Liver (tissue), 9 donors: Measurements from ENCODE around the gene SLC25A26. TPM values are rescaled to one million over a fixed set of nuclear protein-coding genes. Genes with fewer than 3 reads are reported as not detected.

ENCODE experiments used
- DNase-seq: peaks from one replicate; pipeline ENCODE4 v3.0.0-alpha.2; 2017; ENCODE audit warnings: low spot score
- H3K27ac ChIP-seq, 2 donors: one replicate each; pipeline ENCODE4 v1.7.0; 2013; ENCODE audit warnings: inconsistent platforms in 2 of 2, low read length in 2 of 2, control low read depth in 1 of 2, low read depth in 1 of 2, mild to moderate bottlenecking in 1 of 2
- H3K27me3 ChIP-seq, 4 donors: one replicate each; pipeline versions ENCODE4 v1.6.1 to v1.7.0; 2013; ENCODE audit warnings: low read length in 3 of 4, inconsistent platforms in 1 of 4, mild to moderate bottlenecking in 1 of 4, moderate library complexity in 1 of 4; ENCODE audit not compliant: control insufficient read depth in 4 of 4, insufficient read depth in 4 of 4
- H3K36me3 ChIP-seq, 4 donors: one replicate each; pipeline versions ENCODE4 v1.6.1 to v1.7.0; 2013; ENCODE audit warnings: low read length in 3 of 4, mild to moderate bottlenecking in 3 of 4, low read depth in 1 of 4, moderate library complexity in 1 of 4; ENCODE audit not compliant: control insufficient read depth in 4 of 4, insufficient read depth in 3 of 4
- H3K4me1 ChIP-seq, 4 donors: one replicate each; pipeline versions ENCODE4 v1.6.1 to v1.7.0; 2013; ENCODE audit warnings: low read length in 3 of 4, mild to moderate bottlenecking in 3 of 4, moderate library complexity in 1 of 4; ENCODE audit not compliant: control insufficient read depth in 4 of 4, insufficient read depth in 4 of 4
- H3K4me3 ChIP-seq, 3 donors: one replicate each; pipeline versions ENCODE4 v1.6.1 to v1.7.0; 2013; ENCODE audit warnings: low read length in 3 of 3, control low read depth in 1 of 3, low read depth in 1 of 3, mild to moderate bottlenecking in 1 of 3
- H3K9ac ChIP-seq, 2 donors: one replicate each; pipeline ENCODE4 v1.7.0; 2013; ENCODE audit warnings: low read length in 2 of 2, mild to moderate bottlenecking in 2 of 2, moderate library complexity in 2 of 2, control low read depth in 1 of 2, low read depth in 1 of 2
- H3K9me3 ChIP-seq, 4 donors: one replicate each; pipeline versions ENCODE4 v1.6.1 to v1.7.0; 2013; ENCODE audit warnings: low read length in 3 of 4; ENCODE audit not compliant: control insufficient read depth in 4 of 4
- EGR1 ChIP-seq, 2 donors: IDR thresholded peaks; 2 replicates each; pipeline ENCODE4 v1.6.1; 2016 to 2018; ENCODE audit warnings: antibody characterized with exemption in 2 of 2, low read depth in 2 of 2
- FOXA1 ChIP-seq: IDR thresholded peaks from 2 replicates; pipeline ENCODE4 v1.6.1; 2016; ENCODE audit warnings: antibody characterized with exemption
- FOXA2 ChIP-seq: IDR thresholded peaks from 2 replicates; pipeline ENCODE4 v1.6.1; 2016; ENCODE audit warnings: antibody characterized with exemption
- HNF4A ChIP-seq, 2 donors: conservative IDR thresholded peaks; 2 replicates each; pipeline ENCODE4 v1.6.1; 2016; ENCODE audit warnings: antibody characterized with exemption in 2 of 2, mild to moderate bottlenecking in 2 of 2
- HNF4G ChIP-seq: IDR thresholded peaks from 2 replicates; pipeline ENCODE4 v1.6.1; 2016; ENCODE audit warnings: antibody characterized with exemption
- RAD21 ChIP-seq, 2 donors: IDR thresholded peaks; 2 replicates each; pipeline ENCODE4 v1.6.1; 2016; ENCODE audit warnings: antibody characterized with exemption in 2 of 2, mild to moderate bottlenecking in 2 of 2
- RXRA ChIP-seq, 2 donors: IDR thresholded peaks; 2 replicates each; pipeline ENCODE4 v1.6.1; 2017 to 2018; ENCODE audit warnings: antibody characterized with exemption in 2 of 2, mild to moderate bottlenecking in 1 of 2
- SP1 ChIP-seq: IDR thresholded peaks from 2 replicates; pipeline ENCODE4 v1.6.1; 2018; ENCODE audit warnings: antibody characterized with exemption, mild to moderate bottlenecking
- YY1 ChIP-seq: IDR thresholded peaks from 2 replicates; pipeline ENCODE4 v1.6.1; 2016; ENCODE audit warnings: antibody characterized with exemption, mild to moderate bottlenecking
- WGBS: extraction: QIAGEN DNeasy Blood & Tissue Kit; methylation state at CpG from one replicate; pipeline ENCODE4 v1.1.7; 2013; 5-methylcytosine and 5-hydroxymethylcytosine counted together
- polyA plus RNA-seq, 2 donors: library from polyadenylated mRNA; stranded (reverse) in 1 of 2; unstranded in 1 of 2; fragments of 200-250 nt in 1 of 2; fragments of >200 nt in 1 of 2; fragmentation: Nextera tagmentation in 1 of 2; extraction: Ambion mirVana in 1 of 2; gene quantifications; one replicate each; pipeline versions ENCODE4 v1.2.1 to v1.2.3, GENCODE V29; 2013 to 2015
- total RNA-seq, 2 donors: library from RNA; depleted of rRNA; stranded (reverse); fragments of >200 nt; gene quantifications; one replicate each; pipeline ENCODE4 v1.2.3, GENCODE V29; 2014
- TF ChIP-seq, protein P1 (sequence below): IDR thresholded peaks from 2 replicates; pipeline ENCODE4 v1.6.1; 2016; ENCODE audit warnings: antibody characterized with exemption, mild to moderate bottlenecking
- TF ChIP-seq, protein P2 (sequence below): IDR thresholded peaks from 2 replicates; pipeline ENCODE4 v1.6.1; 2016; ENCODE audit warnings: antibody characterized with exemption
- TF ChIP-seq, protein P3 (sequence below): IDR thresholded peaks from 2 replicates; pipeline ENCODE4 v1.6.1; 2016; ENCODE audit warnings: antibody characterized with exemption
- donor health status: healthy.
- donor health status: healthy.
- donor health status: healthy.
- donor health status: healthy.
- donor health status: healthy.

SLC25A26 gene
- total and polyA plus RNA-seq, 4 donors, result 9.9 to 21.6 (median 12.8) TPM

DNA sequence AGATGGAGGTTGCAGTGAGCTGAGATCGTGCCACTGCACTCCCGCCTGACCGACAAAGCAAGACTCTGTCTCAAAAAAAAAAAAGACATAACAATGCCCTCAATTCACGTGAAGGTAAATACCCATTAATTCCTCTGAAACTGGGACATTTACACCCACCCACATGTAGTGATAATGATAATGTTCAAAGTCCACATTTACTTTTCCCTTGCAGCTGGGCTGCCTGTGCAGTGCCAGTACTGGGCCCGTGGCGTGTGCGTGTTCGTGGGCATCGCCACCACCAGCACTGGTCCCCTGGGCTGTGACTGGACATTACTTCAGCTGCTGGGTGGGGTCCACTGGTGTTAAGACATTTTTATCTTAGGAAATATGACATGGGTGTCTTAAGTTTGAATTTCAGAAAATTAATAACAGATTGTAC is 123.6 kb downstream of the SLC25A26 start:
- no peak for DNase-seq
- H3K27me3 ChIP-seq, result no peaks in the 10 kb centered on the region
- H3K36me3 ChIP-seq, result peaks cover 0 to 7% (median 0%) of the 10 kb centered on the region in 4 donors
- peak; percentile 40 for TF ChIP-seq SP1
- TF ChIP-seq, protein P1, sequence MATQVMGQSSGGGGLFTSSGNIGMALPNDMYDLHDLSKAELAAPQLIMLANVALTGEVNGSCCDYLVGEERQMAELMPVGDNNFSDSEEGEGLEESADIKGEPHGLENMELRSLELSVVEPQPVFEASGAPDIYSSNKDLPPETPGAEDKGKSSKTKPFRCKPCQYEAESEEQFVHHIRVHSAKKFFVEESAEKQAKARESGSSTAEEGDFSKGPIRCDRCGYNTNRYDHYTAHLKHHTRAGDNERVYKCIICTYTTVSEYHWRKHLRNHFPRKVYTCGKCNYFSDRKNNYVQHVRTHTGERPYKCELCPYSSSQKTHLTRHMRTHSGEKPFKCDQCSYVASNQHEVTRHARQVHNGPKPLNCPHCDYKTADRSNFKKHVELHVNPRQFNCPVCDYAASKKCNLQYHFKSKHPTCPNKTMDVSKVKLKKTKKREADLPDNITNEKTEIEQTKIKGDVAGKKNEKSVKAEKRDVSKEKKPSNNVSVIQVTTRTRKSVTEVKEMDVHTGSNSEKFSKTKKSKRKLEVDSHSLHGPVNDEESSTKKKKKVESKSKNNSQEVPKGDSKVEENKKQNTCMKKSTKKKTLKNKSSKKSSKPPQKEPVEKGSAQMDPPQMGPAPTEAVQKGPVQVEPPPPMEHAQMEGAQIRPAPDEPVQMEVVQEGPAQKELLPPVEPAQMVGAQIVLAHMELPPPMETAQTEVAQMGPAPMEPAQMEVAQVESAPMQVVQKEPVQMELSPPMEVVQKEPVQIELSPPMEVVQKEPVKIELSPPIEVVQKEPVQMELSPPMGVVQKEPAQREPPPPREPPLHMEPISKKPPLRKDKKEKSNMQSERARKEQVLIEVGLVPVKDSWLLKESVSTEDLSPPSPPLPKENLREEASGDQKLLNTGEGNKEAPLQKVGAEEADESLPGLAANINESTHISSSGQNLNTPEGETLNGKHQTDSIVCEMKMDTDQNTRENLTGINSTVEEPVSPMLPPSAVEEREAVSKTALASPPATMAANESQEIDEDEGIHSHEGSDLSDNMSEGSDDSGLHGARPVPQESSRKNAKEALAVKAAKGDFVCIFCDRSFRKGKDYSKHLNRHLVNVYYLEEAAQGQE, result no peak
- peak; percentile 21 for TF ChIP-seq YY1
- TF ChIP-seq, protein P2, sequence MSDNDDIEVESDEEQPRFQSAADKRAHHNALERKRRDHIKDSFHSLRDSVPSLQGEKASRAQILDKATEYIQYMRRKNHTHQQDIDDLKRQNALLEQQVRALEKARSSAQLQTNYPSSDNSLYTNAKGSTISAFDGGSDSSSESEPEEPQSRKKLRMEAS, result no peak
- peak; percentile 39 for TF ChIP-seq FOXA1
- peak; percentile 80 to 83 for TF ChIP-seq HNF4A (conservative IDR thresholded peaks at IDR 0.05)
- TF ChIP-seq FOXA2, result peak; percentile 73
- TF ChIP-seq, protein P3, sequence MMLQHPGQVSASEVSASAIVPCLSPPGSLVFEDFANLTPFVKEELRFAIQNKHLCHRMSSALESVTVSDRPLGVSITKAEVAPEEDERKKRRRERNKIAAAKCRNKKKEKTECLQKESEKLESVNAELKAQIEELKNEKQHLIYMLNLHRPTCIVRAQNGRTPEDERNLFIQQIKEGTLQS, result no peak
- TF ChIP-seq EGR1 (IDR thresholded peaks at IDR 0.05; ENCODE audit: low read depth in 2 of 2), result peak in 1 of 2 donors; percentile 35
- peak in 1 of 2 donors; percentile 62 for TF ChIP-seq RXRA (IDR thresholded peaks at IDR 0.05)
- TF ChIP-seq HNF4G, result peak; percentile 67
- no peak overlapping the region for H3K27ac ChIP-seq
- 57% methylated on average over 9 of the region's 9 CpGs for WGBS
- no peaks in the 10 kb centered on the region for H3K9me3 ChIP-seq
- H3K9ac ChIP-seq, result no peak overlapping the region
- H3K4me1 ChIP-seq, result peaks cover 0 to 7% (median 1%) of the 10 kb centered on the region in 4 donors
- H3K4me3 ChIP-seq, result no peak overlapping the region

DNA sequence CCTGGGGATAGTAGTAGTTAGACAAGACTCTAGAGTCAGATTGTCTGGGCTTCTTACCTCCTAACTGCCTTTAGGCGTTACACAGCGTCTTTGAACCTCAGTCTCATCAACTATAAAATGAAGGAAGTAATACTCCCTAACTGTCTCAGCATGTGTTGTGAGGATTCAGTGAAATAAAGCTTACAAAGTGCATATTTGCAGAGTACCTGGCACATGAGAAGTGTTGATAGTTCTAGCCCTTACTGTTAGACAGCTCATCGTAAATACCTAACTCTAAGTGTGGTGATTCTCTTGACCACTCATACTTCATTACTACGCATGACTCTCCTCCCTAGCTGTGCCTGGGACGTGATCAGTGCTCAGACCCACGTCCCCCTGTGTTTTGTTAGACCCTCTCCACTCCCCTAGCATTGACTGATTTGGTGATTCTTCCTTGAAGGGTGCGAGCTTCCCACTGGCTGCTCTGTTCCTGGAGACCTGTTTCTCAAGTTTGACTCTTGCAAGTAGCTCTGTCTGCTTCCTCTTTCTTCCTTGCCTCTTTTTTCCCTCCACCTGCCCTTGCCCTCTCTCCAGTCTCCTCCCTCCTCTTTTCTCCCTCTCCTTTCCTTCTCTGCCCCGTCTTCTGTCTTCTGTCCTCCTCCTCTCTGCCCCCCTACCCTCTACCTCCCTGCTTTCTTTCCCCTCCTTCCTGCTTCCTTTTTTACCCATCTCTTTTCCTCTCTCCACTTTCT is 124.2 kb downstream of the SLC25A26 start:
- H3K4me3 ChIP-seq, result no peak overlapping the region
- no peak overlapping the region for H3K9ac ChIP-seq
- DNase-seq, result no peak
- 92% methylated on average over 8 of the region's 8 CpGs for WGBS
- no peaks in the 10 kb centered on the region for H3K9me3 ChIP-seq
- no peaks in the 10 kb centered on the region for H3K27me3 ChIP-seq
- peaks cover 0 to 7% (median 0%) of the 10 kb centered on the region in 4 donors for H3K36me3 ChIP-seq
- H3K27ac ChIP-seq, result no peak overlapping the region
- peaks cover 0 to 7% (median 1%) of the 10 kb centered on the region in 4 donors for H3K4me1 ChIP-seq
- no peak for TF ChIP-seq RAD21 (IDR thresholded peaks at IDR 0.05)
- TF ChIP-seq, protein P2, result no peak
- no peak for TF ChIP-seq EGR1 (IDR thresholded peaks at IDR 0.05; ENCODE audit: low read depth in 2 of 2)
- no peak for TF ChIP-seq FOXA1
- TF ChIP-seq, protein P3, result no peak
- TF ChIP-seq RXRA (IDR thresholded peaks at IDR 0.05), result no peak
- no peak for TF ChIP-seq HNF4G
